NAMALWA (cell line): Measurements from ENCODE around the gene CENPP.
"Not testable (repeated sequence)": the region's sequence is repeated elsewhere in the genome, so short reads cannot be mapped to it uniquely, and the experiment has no call there.

Experiments used
- DNase-seq: peaks from one replicate; pipeline ENCODE4 v3.0.0-alpha.2; 2015; ENCODE audit warnings: low spot score

Gene CENPP

DNA sequence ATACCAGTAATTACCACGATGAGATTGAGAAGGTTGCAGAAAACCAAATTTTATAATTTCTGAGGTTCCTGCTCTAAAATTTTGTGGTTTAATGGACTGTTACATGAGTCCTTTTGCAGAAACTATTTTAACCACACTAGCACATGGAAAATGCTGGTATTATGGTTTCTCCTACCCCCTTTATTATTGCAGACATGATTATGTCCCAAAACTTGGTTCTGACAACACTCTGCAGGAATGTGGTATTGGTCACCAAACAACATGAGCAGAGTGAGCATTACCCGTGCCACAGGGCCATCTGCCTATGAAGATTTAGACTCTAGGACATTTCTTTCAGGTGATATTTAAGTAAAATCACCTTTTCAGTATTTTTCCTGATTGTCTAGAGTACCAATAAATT lies 212.8 kb downstream of the CENPP start:
- DNase-seq, result no peak

DNA sequence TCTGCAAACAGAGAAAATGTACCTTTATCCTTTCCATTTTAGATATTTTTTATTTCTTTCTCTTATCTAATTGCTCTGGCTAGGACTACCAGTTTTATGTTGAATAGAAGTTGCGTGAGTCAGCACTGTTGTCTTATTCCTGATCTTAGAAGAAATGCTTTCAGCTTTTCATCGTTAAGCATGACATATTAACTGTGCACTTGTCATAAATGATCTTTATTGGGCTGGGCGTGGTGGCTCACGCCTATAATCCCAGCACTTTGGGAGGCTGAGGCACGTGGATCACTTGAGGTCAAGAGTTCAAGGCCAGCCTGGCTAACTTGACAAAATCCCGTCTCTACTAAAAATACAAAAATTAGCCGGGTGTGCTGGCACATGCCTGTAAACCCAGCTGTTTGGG lies 218.2 kb downstream of the CENPP start:
- no peak for DNase-seq

- DNase-seq, result no peak
Observed at GRCh38 chr9:92545002-92545510, 219.3 kb downstream of the CENPP start.

- DNase-seq, result no peak
Observed at GRCh38 chr9:92547356-92547755, 221.6 kb downstream of the CENPP start.

GRCh38 chr9:92550765-92551164 lies 225.0 kb downstream of the CENPP start:
- DNase-seq, result no peak

- no peak for DNase-seq
Observed at GRCh38 chr9:92558612-92559374, 233.0 kb downstream of the CENPP start.

- no peak for DNase-seq
Observed at GRCh38 chr9:92561374-92562330, 235.9 kb downstream of the CENPP start.

DNA sequence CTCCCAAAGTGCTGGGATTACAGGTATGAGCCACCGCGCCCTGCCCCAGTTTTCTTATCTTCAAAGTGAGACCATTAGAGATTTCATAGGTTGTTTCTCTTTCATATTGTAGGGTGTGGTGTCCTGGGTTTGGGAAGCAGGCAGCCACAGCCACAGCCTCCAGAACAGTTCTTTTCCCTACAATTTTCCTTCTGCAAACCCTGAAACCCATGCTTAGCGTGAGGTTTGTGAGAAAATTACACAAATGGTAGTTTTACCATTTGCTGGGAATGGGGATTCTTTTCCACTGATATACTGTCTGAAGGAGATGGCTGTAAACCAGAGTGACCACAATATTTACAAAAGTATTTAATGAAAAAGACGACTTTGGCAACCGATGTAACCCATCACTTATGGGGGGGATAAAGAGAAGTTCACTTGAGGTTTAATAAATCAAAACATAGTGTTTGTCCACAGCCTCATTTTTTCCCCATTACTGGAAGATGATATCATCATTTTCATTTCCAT lies 236.8 kb downstream of the CENPP start:
- no peak for DNase-seq

GRCh38 chr9:92563116-92564100 lies 237.7 kb downstream of the CENPP start:
- DNase-seq, result no peak

DNA sequence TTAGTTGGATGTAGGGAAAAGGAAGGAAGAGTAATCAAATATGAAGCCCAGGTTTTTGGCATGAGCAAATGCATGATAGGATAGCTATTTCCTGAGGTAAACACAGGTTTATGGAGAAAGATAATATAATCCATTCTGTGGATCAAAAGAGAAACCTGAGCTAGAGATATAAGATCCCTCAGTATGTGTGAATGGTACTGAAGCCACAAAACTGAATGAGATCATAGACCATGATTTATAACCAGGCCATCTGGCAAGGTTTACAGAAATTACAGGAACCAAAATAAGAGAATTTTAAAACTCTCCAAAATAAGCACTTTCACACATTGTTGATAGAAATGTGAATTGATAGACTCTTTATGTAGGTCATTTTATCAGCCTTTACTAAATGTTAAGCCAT lies 238.8 kb downstream of the CENPP start:
- no peak for DNase-seq

- no peak for DNase-seq
Observed at GRCh38 chr9:92564982-92565381, 239.2 kb downstream of the CENPP start.

GRCh38 chr9:92571871-92572270 lies 246.1 kb downstream of the CENPP start:
- not testable (repeated sequence) for DNase-seq

DNA sequence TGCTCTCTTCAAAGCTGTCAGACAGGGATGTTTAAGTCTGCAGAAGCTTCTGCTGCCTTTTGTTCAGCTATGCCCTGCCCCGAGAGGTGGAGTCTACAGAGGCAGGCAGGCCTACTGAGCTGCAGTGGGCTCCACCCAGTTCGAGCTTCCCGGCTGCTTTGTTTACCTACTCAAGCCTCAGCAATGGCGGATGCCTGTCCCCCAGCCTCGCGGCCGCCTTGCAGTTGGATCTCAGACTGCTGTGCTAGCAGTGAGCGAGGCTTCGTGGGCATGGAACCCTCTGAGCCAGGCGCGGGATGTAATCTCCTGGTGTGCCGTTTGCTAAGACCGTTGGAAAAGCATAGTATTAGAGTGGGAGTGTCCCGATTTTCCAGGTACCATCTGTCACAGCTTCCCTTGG lies 247.9 kb downstream of the CENPP start:
- DNase-seq, result not testable (repeated sequence)

DNA sequence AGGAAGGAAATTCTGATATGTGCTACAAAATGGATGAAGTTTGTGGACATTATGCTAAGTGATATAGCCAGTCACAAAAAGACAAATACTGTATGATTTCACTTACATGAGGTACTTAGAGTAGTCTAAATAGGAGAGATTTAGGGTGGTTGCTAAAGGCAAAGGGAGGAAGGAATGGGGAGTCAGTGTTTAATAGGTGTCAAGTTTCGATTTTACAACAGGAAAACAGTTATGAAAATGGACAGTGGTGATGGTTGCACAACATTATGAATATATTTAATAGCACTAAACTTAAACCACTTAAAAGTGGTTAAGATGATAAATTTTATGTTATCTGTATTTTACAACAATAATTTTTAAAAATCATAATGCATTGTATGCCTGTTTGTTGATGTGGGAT lies 250.4 kb downstream of the CENPP start:
- no peak for DNase-seq

DNA sequence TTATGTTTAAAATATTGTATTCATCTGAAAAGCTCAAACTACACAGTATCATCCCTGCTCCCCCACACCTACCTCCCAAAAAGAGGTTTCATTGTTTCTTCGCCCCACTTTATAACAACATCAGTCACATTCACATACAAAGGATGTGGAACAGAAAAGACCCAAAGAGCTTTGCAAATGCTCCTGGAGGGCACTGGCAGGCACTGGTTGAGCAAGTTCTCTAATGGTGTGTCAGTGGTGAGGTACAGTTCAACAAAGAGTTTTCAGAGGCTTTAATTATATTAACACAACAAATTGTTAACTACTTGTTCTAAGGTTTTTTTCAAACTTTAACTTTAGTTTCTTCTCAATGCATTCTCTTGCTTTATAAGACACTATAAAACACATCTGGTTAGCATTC lies 264.2 kb downstream of the CENPP start:
- no peak for DNase-seq

GRCh38 chr9:92590377-92590776 lies 264.6 kb downstream of the CENPP start:
- DNase-seq, result no peak

DNA sequence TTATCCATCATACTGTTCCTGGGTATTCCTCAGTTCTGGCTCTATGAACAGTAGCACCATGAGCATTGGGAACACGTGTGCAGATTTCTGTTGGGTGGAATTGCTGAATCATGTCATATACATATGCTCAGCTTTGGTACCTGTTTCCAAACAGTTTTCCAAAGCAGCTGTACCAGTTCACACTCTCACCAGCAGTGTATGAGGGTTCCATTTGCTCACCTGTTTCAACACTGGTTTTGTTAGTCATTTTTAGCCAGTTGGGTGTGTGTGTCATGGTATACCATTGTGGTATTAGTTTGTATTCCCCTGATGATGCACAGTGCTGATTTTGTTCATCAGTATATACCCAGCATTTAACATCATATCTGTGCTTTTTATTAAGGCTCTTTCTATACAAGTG lies 266.8 kb downstream of the CENPP start:
- no peak for DNase-seq

- no peak for DNase-seq
Observed at GRCh38 chr9:92592946-92593861, 267.5 kb downstream of the CENPP start.

DNA sequence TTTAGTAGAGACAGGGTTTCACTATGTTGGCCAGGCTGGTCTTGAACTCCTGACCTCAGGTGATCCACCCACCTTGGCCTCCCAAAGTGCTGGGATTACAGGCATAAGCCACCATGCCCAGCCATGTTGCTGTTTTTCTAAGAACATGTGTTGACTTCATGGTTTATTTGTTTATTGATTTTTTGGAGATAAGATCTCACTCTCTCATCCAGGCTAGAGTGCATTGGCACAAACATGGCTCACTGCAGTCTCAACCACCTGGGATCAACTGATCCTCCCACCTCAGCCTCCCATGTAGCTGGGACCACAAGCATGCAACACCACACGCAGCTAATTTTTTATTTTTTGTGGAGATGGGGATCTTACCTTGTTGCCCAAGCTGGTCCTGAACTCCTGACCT lies 269.3 kb downstream of the CENPP start:
- not testable (repeated sequence) for DNase-seq

GRCh38 chr9:92595930-92596329 lies 270.2 kb downstream of the CENPP start:
- no peak for DNase-seq
